ENCODE data around the gene CARF.
"Not testable (repeated sequence)": the region's sequence is repeated elsewhere in the genome, so short reads cannot be mapped to it uniquely, and the experiment has no call there.

The CARF gene

DNA sequence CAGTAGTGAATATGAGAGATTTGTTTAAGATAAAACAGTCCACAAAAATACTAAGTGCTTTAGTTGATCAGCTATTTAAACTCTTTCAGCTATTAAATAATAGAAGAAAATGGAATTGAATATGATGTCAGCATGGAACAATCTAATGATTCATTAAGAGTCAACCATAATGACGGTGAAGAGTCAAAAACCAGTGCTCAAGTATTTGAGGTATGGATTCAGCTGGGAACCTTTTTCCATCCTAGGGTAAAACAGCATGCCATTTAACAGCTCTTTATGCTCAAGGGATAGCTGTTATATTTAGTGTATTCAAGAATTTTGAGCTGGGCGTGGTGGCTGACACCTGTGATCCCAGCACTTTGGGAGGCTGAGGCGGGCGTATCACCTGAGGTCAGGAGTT is 29.7 kb downstream of the CARF start:
- DNase-seq: no peak

DNA sequence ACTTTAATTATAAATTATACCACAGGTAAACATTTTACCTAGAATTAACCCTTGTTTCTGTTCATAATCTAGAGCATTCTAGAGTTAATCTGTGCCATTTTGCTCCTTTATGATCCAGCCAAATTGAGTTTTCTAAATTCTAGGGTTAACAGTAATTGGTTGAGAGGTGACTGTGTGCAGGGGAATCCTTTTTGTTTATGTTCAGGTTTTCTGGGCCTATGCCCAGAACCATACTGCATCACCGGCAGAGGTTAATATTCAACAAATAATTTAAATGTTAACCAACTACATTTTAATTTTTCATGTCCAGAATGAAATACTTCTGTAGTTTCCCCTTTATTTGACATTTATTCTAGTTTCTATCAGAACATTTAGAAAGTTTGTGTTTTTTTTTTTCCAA is 32.3 kb downstream of the CARF start:
- no peak for DNase-seq

DNA sequence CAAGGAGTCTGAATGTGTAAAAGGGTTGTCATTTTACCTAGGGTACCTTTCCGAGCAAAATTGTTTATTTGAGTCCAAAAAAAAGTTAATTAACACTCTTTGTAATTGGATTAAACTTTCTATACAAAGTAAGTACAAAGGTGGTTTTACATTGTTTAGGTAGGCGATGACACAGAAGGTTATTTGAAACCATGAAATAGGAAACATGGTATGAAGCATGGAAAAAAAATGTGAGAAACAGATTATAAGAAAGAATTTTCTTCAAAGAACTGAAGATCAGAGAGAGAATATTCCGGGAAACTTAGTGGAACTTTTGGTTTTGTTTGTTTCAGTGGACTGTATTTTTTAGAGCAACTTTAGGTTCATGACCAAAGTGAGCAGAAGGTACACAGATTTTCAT is 32.7 kb downstream of the CARF start:
- no peak for DNase-seq

DNA sequence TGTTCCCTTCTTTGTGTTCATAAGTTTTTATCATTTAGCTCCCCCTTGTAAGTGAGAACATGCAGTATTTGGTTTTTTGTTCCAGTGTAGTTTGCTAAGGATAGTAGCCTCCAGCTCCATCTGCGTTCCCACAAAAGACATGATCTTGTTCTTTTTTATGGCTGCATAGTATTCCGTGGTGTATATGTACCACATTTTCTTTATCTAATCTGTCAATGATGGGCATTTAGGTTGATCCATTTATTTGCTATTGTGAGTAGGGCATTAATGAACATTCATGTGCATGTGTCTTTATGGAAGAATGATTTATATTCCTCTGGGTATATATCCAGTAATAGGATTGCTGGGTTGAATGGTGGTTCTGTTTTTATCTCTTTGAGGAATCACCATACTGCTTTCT is 33.4 kb downstream of the CARF start:
- DNase-seq: no peak

DNA sequence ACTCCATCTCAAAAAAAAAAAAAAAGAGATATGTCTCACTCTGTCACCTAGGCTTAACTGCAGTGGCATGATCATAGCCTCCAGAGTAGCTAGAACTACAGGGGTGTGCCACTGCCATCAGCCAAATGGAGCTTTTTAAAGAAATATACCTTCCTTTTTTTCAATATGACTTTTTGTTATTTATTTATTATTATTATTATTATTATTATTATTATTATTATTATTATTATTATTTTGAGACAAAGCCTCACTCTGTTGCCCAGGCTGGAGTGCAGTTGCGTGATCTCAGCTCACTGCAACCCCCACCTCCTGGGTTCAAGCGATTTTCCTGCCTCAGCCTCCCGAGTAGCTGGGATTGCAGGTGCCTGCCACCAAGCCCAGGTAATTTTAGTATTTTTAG is 37.3 kb downstream of the CARF start:
- DNase-seq: not testable (repeated sequence)

DNA sequence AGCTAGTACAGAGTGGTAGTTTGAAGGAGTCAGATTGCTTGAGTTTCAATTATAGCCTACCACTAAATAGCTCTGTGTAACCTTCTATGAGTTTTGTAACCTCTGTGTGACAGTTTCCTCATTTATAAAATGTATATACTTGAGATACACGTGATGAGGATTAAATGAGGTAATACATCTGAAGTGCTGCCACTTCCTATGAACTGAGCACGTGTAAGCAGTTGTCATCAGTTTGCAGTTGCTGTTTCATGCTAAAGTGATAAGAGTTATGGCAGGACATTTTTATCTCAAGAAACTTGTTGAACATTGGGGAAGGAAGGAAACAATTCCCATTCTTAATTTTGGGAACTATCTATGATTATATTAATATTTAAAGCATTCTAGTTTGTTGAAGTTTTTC is 38.5 kb downstream of the CARF start:
- DNase-seq: no peak

DNA sequence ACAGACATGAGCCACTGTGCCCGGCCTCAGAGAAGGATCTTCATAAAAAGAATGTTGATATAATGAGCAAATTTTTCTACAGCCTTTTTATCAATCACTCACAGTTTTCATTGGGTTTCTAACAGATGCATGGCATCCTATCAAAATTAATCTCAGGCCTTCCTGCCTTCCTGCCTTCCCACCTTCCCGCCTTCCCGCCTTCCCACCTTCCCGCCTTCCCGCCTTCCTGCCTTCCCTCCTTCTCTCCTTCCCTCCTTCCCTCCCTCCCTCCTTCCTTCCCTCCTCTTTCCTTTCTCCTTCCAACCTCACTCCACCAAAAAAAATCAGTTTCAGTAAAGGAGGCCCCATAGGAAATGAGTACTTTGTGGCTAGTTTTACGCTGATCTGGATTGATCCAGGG is 48.4 kb downstream of the CARF start:
- DNase-seq: no peak

DNA sequence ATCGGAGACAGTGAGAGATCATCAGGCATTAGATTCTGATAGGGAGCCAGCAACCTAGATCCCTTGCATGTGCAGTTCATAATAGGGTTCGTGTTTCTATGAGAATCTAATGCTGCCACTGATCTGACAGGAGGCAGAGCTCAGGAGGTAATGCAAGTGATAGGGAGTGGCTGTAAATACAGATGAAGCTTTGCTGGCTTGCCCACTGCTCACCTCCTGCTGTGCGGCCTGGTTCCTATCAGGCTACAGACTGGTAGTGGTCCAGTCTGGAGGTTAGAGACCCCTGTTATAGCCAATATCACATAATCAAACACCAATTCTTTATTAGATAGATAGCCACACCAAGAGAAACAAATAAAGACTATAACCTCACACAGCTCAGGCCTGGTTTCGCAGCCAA is 51.6 kb downstream of the CARF start:
- no peak for DNase-seq

DNA sequence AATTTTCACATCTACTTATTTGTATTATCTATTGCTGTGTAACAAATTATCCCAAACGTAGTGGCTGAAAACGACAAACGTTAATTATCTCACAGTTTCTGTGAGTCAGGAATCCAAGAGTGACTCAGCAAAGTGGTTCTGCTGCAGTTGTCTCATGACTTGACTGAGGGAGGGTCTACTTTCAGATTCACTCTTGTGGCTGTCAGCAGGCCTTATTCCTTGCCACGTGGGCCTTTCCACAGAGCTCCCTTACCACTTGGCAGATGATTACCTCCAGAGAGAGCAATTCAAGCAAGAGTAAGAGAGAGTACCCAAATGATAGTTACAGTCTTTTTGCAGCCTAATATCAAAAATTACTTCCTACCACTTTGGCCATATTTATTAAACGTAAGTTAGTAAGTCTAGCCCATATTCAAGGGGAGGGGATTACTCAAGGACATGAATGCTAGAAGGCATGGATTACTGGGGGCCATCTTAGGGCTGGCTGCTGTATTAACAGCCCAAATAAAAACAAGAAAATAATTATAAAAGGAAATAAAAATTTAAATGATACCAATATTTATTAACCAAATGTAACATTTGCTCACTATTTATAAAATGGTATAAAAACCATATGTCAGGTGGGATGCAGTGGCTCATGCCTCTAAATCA is 53.9 kb downstream of the CARF start:
- no peak for DNase-seq

DNA sequence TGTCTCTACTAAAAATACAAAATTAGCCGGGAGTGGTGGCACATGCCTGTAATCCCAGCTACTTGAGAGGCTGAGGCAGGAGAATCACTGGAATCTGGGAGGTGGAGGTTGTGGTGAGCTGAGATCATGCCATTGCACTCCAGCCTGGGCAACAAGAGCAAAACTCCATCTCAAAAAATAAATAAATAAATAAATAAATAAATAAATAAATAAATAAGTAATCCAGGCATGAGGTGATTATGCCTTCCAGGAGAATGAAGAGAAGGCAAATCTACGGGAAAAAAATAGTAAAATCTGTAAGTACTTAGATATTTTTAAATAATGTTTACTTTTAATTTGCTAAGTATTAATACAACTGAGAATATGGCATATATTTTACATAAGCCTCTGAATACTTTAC is 57.3 kb downstream of the CARF start:
- not testable (repeated sequence) for DNase-seq

DNA sequence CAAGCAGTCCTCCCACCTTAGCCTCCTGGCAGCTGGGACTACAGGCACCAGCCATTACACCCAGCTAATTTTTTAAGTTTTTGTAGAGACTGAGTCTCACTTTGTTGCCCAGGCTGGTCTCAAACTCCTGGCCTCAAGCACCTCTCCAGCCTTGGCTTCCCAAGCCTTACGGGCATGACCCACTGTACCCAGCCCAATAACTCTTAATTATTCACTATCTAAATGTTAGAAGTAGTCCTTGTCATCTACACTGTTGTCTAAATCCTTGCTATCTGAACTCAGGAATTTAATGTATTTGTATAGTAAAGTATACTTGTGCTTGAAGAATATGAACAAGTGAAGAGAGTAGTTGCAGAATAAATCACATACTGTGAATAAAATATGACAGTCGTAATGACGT is 64.7 kb downstream of the CARF start:
- no peak for DNase-seq

DNA sequence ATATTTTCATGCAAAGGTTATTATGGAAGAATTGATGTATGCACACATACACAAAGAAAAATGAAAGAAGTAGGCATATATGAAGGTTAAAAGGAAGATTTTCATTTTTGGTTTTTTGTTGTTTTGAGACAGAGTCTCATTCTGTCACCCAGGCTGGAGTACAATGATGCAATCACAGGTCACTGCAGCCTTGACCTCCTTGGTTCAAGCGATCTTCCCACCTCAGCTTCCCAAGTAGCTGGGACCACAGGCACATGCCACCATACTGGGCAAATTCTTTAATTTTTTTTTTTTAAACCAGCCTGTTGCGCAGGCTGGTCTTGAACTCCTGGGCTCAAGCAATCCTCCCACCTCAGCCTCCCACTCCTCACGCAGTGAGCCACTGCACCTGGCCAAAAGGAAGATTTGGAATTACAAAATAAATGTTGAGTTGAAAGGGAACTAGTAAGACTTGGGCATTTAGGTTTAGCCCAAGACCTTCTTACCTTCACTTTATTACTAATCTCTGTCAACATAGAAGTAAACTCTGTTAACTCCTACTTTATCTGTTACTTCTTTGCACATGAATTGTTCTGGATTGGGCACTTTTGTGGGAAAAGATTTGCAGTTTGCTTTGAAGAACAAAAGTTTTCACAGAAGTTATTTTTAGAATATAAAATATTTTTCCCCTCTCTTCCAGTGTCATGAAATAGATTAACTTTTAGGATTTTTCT is 70.9 kb downstream of the CARF start:
- DNase-seq: no peak

DNA sequence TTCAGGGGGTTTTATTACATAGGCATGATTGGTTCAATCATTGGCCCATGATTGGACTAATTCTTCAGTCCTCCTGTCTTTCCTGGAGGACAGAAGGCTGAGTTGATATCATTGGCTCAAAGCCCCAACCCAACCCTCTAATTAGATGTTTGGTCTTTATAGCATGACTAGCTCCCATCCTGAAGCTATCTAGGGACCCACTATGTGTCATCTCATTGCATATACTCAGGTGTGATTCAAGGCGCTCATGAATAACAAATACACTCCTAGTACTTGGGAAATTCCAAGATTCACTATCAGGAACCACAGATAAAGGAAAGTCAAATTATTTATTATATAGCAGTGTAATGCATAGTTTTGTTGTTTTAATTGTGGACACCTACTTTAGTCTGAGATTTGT is 77.7 kb downstream of the CARF start:
- no peak for DNase-seq

DNA sequence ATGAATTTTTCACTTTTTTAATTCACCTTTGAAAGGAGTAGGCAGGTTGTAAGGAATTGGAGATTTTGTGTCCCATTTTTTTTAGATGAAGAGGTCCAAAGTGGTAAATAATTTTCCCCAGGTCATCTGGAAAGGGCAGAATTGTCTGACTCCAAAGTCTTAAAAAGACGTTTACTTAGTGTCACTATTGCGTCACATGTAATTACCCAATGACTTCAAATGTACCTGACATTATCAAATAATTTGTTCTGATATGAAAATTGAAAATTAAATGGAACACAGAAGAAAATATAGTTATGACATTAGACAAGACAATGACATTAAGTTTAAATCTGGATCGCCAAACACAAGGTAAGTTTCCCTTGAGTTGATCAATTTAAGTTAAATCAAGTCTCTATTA is 78.4 kb downstream of the CARF start:
- no peak for DNase-seq

DNA sequence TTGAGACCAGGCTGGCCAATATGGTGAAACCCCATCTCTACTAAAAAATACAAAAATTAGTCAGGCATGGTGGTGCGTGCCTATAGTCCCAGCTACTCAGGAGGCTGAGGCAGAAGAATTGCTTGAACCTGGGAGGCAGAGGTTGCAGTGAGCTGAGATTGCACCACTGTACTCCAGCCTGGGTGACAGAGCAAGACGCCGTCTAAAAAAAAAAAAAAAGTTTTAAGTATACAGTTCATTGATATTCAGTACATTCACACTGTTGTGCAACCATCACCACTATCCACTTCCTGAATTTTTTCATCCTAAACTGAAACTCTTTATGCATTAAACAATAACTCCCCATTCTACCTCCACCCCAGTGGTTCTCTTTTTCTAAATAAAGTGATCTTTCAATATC is 85.0 kb downstream of the CARF start:
- DNase-seq: not testable (repeated sequence)

DNA sequence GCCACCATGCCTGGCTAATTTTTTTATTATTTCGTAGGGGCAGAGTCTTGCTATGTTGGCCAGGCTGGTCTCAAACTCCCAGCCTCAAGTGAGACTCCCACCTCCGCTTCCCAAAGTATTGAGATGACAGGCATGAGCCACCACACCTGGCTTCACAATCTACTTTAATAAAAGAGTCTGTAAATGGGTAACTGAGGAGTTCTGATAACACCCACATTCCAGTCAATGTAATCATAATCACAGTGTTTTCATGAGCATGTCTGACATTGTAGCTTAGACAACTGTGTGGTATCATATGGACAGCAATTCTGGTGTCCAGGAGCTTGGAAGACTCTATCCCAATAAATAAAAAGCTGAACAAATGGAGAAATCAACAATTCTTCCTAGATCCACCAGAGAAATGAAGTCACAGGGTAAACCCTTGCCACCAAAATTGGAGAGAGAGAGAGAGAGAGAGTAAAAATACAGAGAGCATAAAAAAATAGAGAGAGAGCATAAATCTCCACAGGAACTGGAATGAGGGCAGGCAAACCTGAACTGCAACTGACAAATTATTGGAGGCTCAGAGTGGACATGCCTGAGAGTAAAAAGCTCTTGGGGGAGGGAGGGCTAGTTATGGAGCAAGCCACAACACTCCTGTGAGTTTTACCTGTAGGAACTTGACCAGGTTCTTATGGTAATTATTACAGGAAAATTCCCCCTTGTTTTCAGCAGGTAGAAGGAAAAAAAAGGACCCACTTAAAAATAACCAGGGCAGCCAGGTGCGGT is 90.2 kb downstream of the CARF start:
- DNase-seq: no peak

DNA sequence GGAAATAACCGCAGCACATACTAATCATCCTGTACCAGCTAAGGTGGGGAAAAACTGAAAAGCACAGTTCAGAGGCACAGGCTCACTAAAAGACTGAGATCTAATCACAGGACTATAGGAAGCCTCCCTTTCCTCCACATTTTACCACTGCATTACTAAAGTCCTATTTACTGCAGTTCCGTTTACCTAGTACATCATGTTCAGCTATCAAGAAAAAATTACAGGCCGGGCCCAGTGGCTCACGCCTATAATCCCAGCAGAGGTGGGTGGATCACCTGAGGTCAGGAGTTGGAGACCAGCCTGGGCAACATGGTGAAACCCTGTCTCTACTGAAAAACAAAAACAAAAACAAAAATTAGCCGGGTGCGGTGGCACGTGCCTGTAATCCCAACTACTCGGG is 91.6 kb downstream of the CARF start:
- DNase-seq: no peak

DNA sequence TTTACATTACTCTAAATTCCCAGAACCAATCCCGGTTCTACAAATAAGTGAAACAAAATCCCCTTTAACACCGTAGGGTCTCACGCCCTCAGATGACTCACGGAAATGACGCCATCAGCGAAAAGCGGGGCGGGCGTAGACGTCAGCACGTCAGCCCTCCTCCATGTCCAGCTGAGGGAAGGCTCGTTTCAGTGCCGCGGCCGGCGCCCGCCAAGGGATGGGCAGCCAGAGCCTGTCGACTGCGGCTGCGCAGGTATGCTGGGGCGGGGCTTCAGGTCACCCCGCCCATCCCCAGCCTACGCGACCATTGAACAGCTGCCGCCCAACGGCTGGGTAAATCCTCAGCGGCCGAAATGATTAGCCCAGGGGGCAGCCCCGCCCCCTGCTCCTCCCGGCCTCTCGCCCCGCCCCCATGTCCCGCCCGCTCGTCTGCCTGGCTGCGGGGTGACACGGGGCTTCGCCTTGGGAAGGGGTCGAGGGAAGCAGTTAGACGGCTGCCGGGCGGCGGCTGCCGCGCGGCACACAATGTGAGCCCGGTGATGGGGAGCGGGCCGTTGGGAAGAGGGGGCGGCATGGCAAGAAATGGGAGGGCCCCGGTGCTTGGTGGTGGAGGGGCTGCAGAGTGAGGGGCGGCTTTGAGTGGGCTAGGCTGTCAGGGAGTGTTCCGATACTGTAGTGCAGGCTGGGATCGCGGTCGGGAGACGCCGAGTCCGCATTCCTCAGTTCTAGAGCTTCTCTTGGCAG is 102.6 kb downstream of the CARF start, which contains the start of gene NBEAL1:
NBEAL1 (plus strand) TSS at position 420 of the 744 bp plus-strand sequence. CDS start 1,510 bp downstream, outside the sequence.
- DNase-seq: peak; percentile 92

DNA sequence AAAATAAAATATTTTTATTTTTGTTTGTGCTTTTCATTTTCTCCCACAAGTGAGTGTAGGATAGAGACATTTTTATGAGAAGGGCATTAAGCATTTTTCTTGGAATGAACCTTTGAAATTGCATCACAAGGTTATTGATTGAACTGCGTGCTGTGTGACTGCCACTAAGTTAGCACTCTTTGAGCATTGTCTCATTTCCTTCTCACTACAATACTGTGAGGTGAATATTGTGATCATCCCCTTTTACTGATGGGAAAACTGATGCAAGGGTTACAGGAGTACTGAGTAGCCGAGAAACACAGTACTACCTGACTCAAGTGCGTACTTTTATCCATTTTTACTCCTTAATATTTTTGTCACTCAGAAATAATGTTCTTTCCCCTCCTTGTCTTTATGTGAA is 104.6 kb downstream of the CARF start:
- no peak for DNase-seq

DNA sequence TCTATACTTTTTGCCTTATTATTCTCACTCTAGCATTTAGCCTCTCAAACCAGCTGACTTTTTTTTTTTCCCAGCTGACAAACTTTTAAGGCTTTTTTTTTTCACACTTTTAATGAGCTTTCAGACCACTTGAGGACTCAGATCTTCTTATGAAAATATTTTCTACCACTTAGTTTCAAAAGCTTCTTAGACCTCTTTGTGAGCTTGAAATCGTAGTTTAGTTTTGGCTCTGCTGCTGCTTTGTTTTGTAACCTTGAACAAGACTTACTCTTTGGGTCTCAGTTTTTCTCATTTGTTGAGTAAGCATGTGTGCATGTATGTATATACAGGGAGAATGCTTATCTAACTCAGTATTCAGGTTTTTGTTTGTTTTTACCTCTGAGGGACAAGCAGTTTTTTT is 106.1 kb downstream of the CARF start:
- no peak for DNase-seq

DNA sequence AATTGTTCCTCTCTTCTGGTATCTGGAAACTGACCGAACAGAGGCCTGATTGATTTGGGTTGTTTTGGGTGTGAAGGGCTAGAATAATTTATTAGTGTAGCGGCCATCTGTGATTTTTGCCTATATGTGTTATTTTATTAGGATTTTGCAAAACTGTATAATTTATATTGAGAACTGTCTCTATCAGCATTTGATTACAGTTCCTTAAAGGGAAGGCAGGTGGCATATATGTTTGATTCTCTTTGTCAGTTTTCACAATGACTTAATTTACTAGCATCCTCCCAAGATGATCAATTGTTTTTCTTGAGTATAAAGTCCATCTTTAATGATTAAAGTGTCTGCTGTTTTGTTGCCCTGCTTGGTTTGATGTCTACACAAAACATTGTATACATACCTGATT is 107.1 kb downstream of the CARF start:
- no peak for DNase-seq

DNA sequence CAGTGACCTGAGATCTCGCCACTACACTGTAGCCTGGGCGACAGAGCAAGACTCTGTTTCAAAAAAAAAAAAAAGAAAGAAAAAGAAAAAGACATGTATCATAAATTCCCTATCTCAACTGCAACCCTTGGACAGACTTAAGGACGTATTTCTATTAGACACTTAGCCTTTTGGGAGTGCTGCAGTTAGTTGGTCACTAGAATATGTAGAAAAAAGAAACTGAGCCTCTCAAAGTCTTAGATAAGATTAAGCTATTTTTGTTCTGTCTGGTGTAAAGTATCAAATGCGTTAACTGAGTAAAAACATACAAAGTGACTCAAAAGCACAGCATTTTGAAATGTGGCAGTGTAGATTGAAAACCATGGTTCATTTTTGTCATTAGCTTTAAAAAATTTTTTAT is 109.9 kb downstream of the CARF start:
- no peak for DNase-seq

DNA sequence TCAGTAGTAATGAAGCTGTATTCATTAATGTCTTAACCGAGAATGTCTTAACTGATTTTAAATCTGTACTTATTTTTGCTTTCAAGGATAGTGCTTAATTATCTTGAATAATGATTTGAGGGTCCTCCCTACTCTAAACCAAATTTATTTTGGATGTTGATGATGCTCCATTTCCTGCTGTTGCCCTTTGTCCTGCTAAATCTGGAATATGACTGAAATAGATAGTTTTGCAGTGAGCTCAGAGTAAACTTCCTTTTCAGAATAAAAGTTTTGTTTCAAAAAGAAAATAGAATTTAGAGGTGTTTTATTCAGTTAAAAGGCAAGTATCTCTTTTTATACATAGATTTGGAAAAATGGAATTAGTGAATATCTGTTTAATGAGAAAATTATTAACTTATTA is 110.7 kb downstream of the CARF start:
- DNase-seq: no peak

Measured in NCI-H1092 treated with DMSO at 0.1 percent for 48 hours (cell line).